ENCODE results near the gene SORCS1.

Gene SORCS1

DNA sequence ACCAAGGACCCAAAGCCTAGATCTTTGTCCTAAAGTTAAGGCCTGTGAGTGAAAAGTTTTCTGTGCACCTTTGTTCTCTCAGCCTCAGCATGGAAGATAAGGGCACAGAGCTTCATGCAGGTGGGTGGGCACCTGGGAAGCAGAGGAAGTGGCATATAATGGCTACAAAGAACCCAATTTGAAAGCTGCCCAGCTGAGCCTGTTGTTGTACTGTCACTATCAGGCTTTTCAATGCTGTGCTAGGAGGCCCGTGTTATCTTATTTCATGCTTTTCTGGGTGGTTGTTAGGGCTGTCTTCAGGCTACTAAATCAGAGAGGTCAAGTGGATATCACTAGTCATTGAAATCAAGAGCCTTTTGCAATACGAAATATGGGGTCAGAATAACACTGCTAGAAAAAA, 443.8 kb downstream of the SORCS1 start:
- no peaks in the 10 kb centered on the region for H3K4me1 ChIP-seq (ENCODE audit: insufficient read depth, low read length, severe bottlenecking)
- no peak overlapping the region for H3K9ac ChIP-seq (ENCODE audit: low read length)
- TF ChIP-seq, protein P1, sequence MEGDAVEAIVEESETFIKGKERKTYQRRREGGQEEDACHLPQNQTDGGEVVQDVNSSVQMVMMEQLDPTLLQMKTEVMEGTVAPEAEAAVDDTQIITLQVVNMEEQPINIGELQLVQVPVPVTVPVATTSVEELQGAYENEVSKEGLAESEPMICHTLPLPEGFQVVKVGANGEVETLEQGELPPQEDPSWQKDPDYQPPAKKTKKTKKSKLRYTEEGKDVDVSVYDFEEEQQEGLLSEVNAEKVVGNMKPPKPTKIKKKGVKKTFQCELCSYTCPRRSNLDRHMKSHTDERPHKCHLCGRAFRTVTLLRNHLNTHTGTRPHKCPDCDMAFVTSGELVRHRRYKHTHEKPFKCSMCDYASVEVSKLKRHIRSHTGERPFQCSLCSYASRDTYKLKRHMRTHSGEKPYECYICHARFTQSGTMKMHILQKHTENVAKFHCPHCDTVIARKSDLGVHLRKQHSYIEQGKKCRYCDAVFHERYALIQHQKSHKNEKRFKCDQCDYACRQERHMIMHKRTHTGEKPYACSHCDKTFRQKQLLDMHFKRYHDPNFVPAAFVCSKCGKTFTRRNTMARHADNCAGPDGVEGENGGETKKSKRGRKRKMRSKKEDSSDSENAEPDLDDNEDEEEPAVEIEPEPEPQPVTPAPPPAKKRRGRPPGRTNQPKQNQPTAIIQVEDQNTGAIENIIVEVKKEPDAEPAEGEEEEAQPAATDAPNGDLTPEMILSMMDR (IDR thresholded peaks at IDR 0.05; ENCODE audit: low read length), result no peak
- no peak for TF ChIP-seq EZH2 (IDR thresholded peaks at IDR 0.05; ENCODE audit: borderline replicate concordance, low read length)
- no peaks in the 10 kb centered on the region for H3K79me2 ChIP-seq (ENCODE audit: insufficient read depth, low read length)
- H3K4me3 ChIP-seq (ENCODE audit: low read depth, low read length, poor library complexity, severe bottlenecking), result no peak overlapping the region
- H3K4me2 ChIP-seq (ENCODE audit: low read length), result no peak overlapping the region
- H4K20me1 ChIP-seq (ENCODE audit: insufficient read depth, low read length), result no peaks in the 10 kb centered on the region
- no peaks in the 10 kb centered on the region for H3K27me3 ChIP-seq (ENCODE audit: insufficient read depth, low read length)
- no peak overlapping the region for H3K27ac ChIP-seq (ENCODE audit: low read depth, low read length, poor library complexity, severe bottlenecking)
- no peaks in the 10 kb centered on the region for H3K9me3 ChIP-seq (ENCODE audit: low read length)
- H3K9me2 ChIP-seq (ENCODE audit: low read depth, low read length), result no peaks in the 10 kb centered on the region
- no peak overlapping the region for H2AFZ ChIP-seq (ENCODE audit: low read length)
- H3F3A ChIP-seq (ENCODE audit: insufficient read depth, low read length), result no peaks in the 10 kb centered on the region
- no peaks in the 10 kb centered on the region for H3K36me3 ChIP-seq (ENCODE audit: insufficient read depth, low read length)

DNA sequence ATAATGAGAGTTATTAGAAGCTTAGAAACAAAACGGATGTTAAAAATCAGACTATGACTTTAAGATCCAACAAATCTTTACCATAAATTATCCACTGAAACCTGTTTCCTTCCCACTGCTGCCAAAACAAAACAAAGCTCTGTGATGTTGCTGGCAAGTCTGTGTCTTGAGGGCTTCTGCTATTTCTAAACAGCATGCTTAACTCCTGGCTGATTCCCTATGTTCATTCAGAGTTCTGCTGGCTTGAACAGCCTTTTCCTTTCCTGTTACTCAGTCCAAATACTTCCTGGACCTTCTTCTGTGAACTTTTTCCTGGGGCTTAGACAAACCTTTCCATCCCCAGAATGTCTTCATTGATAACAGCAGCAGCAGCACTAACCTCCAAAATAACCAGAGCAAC, 448.1 kb downstream of the SORCS1 start:
- H3K79me2 ChIP-seq (ENCODE audit: insufficient read depth, low read length), result no peaks in the 10 kb centered on the region
- no peaks in the 10 kb centered on the region for H3K27me3 ChIP-seq (ENCODE audit: insufficient read depth, low read length)
- H3K27ac ChIP-seq (ENCODE audit: low read depth, low read length, poor library complexity, severe bottlenecking), result no peak overlapping the region
- H3K9me2 ChIP-seq (ENCODE audit: low read depth, low read length), result no peaks in the 10 kb centered on the region
- no peaks in the 10 kb centered on the region for H4K20me1 ChIP-seq (ENCODE audit: insufficient read depth, low read length)
- no peaks in the 10 kb centered on the region for H3K36me3 ChIP-seq (ENCODE audit: insufficient read depth, low read length)
- no peaks in the 10 kb centered on the region for H3K4me1 ChIP-seq (ENCODE audit: insufficient read depth, low read length, severe bottlenecking)
- H3K4me2 ChIP-seq (ENCODE audit: low read length), result no peak overlapping the region
- H2AFZ ChIP-seq (ENCODE audit: low read length), result no peak overlapping the region
- no peak overlapping the region for H3K4me3 ChIP-seq (ENCODE audit: low read depth, low read length, poor library complexity, severe bottlenecking)
- no peaks in the 10 kb centered on the region for H3K9me3 ChIP-seq (ENCODE audit: low read length)
- H3F3A ChIP-seq (ENCODE audit: insufficient read depth, low read length), result no peaks in the 10 kb centered on the region
- no peak overlapping the region for H3K9ac ChIP-seq (ENCODE audit: low read length)
- TF ChIP-seq EZH2 (IDR thresholded peaks at IDR 0.05; ENCODE audit: borderline replicate concordance, low read length), result no peak
- TF ChIP-seq, protein P1 (IDR thresholded peaks at IDR 0.05; ENCODE audit: low read length), result no peak

DNA sequence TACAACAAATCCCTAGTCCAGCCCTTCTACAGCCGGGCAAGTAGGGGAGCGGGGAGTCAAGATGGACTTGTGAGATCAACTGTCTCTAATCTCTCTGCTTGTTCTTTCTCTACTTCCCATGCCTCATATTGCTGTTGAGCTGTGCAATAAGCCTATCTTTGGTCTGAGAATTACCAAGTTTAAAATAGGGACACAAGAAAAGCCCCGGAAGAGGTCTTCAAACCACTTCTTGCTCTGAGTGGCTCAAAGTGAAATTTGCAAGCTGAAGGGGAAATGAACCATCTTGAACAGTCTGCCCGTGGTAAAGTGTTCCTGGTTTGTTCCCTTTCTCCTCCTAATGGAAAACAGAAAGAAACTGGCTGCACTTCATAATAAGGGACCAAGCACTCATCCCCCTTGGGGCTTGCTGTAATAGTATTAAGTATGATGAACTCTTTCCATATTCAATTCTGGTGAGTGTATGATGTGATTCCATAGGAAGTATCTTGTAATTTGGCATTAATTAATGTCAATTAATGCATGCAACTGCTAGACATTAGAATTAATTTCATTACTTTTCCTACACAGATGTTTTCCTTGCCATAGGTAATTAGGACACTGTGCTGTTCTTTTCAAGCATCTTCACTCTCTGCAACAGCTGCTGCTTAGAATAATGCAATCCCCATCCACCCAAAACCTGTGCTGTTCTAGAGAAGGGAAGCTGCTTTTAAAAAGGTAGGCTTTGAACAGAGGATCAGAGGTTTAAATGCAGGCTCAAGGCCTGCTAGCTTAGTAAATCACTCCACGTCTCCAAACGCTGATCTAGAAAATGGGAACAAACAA, 449.6 kb downstream of the SORCS1 start:
- H3K9me3 ChIP-seq (ENCODE audit: low read length), result no peaks in the 10 kb centered on the region
- H4K20me1 ChIP-seq (ENCODE audit: insufficient read depth, low read length), result no peaks in the 10 kb centered on the region
- H3K79me2 ChIP-seq (ENCODE audit: insufficient read depth, low read length), result no peaks in the 10 kb centered on the region
- no peak overlapping the region for H3K4me2 ChIP-seq (ENCODE audit: low read length)
- no peak overlapping the region for H3K4me3 ChIP-seq (ENCODE audit: low read depth, low read length, poor library complexity, severe bottlenecking)
- no peaks in the 10 kb centered on the region for H3K36me3 ChIP-seq (ENCODE audit: insufficient read depth, low read length)
- TF ChIP-seq, protein P1 (IDR thresholded peaks at IDR 0.05; ENCODE audit: low read length), result no peak
- no peak for TF ChIP-seq EZH2 (IDR thresholded peaks at IDR 0.05; ENCODE audit: borderline replicate concordance, low read length)
- H3K27ac ChIP-seq (ENCODE audit: low read depth, low read length, poor library complexity, severe bottlenecking), result no peak overlapping the region
- H3K9me2 ChIP-seq (ENCODE audit: low read depth, low read length), result no peaks in the 10 kb centered on the region
- no peak overlapping the region for H2AFZ ChIP-seq (ENCODE audit: low read length)
- H3F3A ChIP-seq (ENCODE audit: insufficient read depth, low read length), result no peaks in the 10 kb centered on the region
- H3K27me3 ChIP-seq (ENCODE audit: insufficient read depth, low read length), result no peaks in the 10 kb centered on the region
- no peaks in the 10 kb centered on the region for H3K4me1 ChIP-seq (ENCODE audit: insufficient read depth, low read length, severe bottlenecking)
- no peak overlapping the region for H3K9ac ChIP-seq (ENCODE audit: low read length)
